NB4 (cell line): ENCODE data around the gene DNAJC3.

ENCODE experiments used
- TF ChIP-seq, protein P1 (sequence below): IDR thresholded peaks from 2 replicates; pipeline ENCODE4 v1.6.1; 2011; ENCODE audit warnings: low read depth, low read length
- TF ChIP-seq, protein P2 (sequence below): IDR thresholded peaks from one replicate; pipeline ENCODE4 v1.5.1; 2012; ENCODE audit warnings: low read depth, low read length

DNA sequence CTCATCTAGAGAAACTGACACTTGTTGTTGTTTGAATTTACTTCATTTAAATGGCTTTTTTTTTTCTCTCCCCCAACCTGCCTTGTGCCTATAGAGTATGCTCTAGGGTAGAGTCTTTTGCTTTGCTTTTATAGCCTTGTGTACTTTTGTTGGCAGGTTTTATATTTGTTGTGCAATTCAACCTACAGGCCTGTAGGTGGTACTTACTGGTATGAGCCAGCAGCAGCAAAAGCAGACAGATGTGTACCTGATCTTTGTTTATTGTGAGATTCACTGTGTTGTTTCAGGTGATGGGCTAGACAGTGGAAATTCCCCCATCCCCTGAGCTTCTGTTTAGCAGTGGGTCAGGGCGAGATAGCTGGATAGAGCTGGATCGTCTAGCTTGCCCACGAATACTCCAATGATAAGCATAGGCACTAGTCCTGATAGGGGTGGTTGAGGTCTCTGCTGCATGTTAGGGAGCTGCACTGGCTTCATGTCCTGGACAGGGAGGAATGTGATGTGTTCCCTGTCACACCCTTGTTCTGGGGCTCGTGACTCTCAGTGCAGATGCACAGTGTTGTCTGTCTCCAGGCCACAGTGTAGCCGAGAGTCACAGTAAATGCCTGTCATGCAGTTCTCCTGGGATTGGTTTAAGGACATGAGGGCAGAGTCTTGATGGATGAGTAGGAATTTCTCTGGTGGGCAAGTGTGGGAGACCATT lies 21.3 kb downstream of the DNAJC3 start:
- TF ChIP-seq, protein P1, sequence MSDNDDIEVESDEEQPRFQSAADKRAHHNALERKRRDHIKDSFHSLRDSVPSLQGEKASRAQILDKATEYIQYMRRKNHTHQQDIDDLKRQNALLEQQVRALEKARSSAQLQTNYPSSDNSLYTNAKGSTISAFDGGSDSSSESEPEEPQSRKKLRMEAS, result no peak
- TF ChIP-seq, protein P2, sequence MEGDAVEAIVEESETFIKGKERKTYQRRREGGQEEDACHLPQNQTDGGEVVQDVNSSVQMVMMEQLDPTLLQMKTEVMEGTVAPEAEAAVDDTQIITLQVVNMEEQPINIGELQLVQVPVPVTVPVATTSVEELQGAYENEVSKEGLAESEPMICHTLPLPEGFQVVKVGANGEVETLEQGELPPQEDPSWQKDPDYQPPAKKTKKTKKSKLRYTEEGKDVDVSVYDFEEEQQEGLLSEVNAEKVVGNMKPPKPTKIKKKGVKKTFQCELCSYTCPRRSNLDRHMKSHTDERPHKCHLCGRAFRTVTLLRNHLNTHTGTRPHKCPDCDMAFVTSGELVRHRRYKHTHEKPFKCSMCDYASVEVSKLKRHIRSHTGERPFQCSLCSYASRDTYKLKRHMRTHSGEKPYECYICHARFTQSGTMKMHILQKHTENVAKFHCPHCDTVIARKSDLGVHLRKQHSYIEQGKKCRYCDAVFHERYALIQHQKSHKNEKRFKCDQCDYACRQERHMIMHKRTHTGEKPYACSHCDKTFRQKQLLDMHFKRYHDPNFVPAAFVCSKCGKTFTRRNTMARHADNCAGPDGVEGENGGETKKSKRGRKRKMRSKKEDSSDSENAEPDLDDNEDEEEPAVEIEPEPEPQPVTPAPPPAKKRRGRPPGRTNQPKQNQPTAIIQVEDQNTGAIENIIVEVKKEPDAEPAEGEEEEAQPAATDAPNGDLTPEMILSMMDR, result peak; percentile 21
